ENCODE measurements around the gene SIRPD. TPM values are rescaled to one million over a fixed set of nuclear protein-coding genes. Genes with fewer than 3 reads are reported as not detected.
A peak's percentile ranks its signal among the peaks of the same experiment; 100 is the strongest.

Gene SIRPD
- total and polyA plus RNA-seq, 4 donors: 0.28 to 1.9 (median 0.80) TPM

DNA sequence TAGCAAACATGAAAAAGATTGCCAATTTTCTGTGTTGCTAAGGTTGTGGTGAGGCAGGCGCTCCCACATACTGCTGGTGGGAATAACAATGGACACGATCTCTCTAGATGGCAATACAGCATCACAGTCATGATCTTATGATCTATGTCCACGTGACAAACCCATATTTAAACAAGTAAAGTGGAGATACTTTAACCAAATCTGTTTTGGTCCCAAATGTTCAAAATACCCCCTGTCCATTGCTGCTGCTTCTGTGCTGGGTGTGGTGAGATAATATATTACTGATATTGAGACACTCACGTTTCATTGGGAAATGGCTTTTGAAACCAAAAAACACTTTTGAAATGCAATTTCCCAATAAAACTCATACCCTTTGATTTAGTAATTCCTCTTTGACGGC lies 23.0 kb downstream of the SIRPD start:
- Histone ChIP-seq H3K9me3 (ENCODE audit: control insufficient read depth in 4 of 4, insufficient read depth in 3 of 4, low read length in 3 of 4) (peaks cover 0 to 2% (median 0%) of the 10 kb centered on the region in 4 donors), H3K36me3 (ENCODE audit: control insufficient read depth in 4 of 4, insufficient read depth in 4 of 4, low read length in 4 of 4) (no peaks in the 10 kb centered on the region), H3K4me3 (no peak overlapping the region), H3K9ac (ENCODE audit: insufficient read depth in 1 of 2, low read length in 2 of 2) (no peak overlapping the region), H3K27me3 (ENCODE audit: control insufficient read depth in 3 of 3, insufficient read depth in 3 of 3, low read length in 2 of 3) (peaks cover 0 to 3% (median 0%) of the 10 kb centered on the region in 3 donors), H3K4me1 (ENCODE audit: control insufficient read depth in 5 of 5, insufficient read depth in 5 of 5, low read length in 5 of 5) (peaks cover 0 to 2% (median 0%) of the 10 kb centered on the region in 5 donors), H3K27ac (ENCODE audit: low read depth in 1 of 2, low read length in 1 of 2) (no peak overlapping the region)
- WGBS, 2 donors: 46 to 59% methylated on average over 5 of the region's 5 CpGs
- TF ChIP-seq, protein P1, sequence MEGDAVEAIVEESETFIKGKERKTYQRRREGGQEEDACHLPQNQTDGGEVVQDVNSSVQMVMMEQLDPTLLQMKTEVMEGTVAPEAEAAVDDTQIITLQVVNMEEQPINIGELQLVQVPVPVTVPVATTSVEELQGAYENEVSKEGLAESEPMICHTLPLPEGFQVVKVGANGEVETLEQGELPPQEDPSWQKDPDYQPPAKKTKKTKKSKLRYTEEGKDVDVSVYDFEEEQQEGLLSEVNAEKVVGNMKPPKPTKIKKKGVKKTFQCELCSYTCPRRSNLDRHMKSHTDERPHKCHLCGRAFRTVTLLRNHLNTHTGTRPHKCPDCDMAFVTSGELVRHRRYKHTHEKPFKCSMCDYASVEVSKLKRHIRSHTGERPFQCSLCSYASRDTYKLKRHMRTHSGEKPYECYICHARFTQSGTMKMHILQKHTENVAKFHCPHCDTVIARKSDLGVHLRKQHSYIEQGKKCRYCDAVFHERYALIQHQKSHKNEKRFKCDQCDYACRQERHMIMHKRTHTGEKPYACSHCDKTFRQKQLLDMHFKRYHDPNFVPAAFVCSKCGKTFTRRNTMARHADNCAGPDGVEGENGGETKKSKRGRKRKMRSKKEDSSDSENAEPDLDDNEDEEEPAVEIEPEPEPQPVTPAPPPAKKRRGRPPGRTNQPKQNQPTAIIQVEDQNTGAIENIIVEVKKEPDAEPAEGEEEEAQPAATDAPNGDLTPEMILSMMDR (IDR thresholded peaks at IDR 0.05; ENCODE audit: control extremely low read depth, extremely low read depth): no peak
- DNase-seq (no peak), ATAC-seq (ENCODE audit: insufficient read depth, low FRiP score) (no peak)

DNA sequence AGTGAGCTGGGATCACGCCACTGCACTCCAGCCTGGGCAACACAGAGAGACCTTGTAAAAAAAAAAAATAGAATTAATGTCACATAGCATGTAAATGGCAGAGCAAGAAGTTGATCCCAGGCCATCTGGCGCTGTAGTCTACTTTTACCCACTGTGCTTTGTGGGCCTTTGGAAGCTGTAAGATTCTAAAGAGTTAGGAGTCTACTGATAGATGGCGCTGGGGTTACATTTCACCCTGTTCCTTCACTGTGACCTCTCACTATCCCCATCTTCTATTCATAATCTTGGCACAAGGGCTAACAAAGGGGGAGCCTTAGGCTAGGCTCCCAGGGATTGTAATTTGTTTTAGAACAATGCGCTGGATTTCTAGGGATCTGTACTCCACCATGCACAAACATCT lies 24.4 kb downstream of the SIRPD start:
- TF ChIP-seq, protein P1 (IDR thresholded peaks at IDR 0.05; ENCODE audit: control extremely low read depth, extremely low read depth): no peak
- H3K27ac ChIP-seq (ENCODE audit: low read depth in 1 of 2, low read length in 1 of 2): no peak overlapping the region
- H3K4me3 ChIP-seq: no peak overlapping the region
- peaks cover 0 to 3% (median 0%) of the 10 kb centered on the region in 3 donors for H3K27me3 ChIP-seq (ENCODE audit: control insufficient read depth in 3 of 3, insufficient read depth in 3 of 3, low read length in 2 of 3)
- 88 to 89% methylated on average over 4 of the region's 4 CpGs for WGBS, 2 donors
- no peaks in the 10 kb centered on the region for H3K36me3 ChIP-seq (ENCODE audit: control insufficient read depth in 4 of 4, insufficient read depth in 4 of 4, low read length in 4 of 4)
- no peak for ATAC-seq (ENCODE audit: insufficient read depth, low FRiP score)
- H3K9me3 ChIP-seq (ENCODE audit: control insufficient read depth in 4 of 4, insufficient read depth in 3 of 4, low read length in 3 of 4): no peaks in the 10 kb centered on the region
- peaks cover 0 to 2% (median 0%) of the 10 kb centered on the region in 5 donors for H3K4me1 ChIP-seq (ENCODE audit: control insufficient read depth in 5 of 5, insufficient read depth in 5 of 5, low read length in 5 of 5)
- H3K9ac ChIP-seq (ENCODE audit: insufficient read depth in 1 of 2, low read length in 2 of 2): no peak overlapping the region
- DNase-seq: peak in 1 of 3 donors; percentile 1

DNA sequence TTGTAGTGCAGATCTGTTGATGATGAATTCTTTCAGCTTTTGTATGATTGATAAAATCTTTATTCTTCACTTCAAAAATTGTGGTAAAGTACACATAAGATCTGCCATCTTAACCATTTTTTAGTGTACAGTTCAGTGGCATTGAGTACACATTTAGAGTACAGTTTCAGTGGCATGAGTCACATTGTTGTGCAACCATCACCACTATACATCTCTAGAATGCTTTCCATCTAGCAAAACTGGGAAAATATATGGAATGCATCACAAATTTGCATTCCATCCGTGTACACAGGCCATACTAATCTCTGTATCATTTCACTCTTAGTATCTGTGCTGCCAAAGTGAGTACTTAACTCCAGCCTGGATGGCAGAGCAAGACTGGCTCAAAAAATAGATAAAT lies 28.7 kb downstream of the SIRPD start:
- no peak for ATAC-seq (ENCODE audit: insufficient read depth, low FRiP score)
- TF ChIP-seq, protein P1 (IDR thresholded peaks at IDR 0.05; ENCODE audit: control extremely low read depth, extremely low read depth): no peak
- Histone ChIP-seq H3K9me3 (ENCODE audit: control insufficient read depth in 4 of 4, insufficient read depth in 3 of 4, low read length in 3 of 4) (no peaks in the 10 kb centered on the region), H3K4me1 (ENCODE audit: control insufficient read depth in 5 of 5, insufficient read depth in 5 of 5, low read length in 5 of 5) (no peaks in the 10 kb centered on the region), H3K4me3 (no peak overlapping the region), H3K27me3 (ENCODE audit: control insufficient read depth in 3 of 3, insufficient read depth in 3 of 3, low read length in 2 of 3) (no peaks in the 10 kb centered on the region), H3K9ac (ENCODE audit: insufficient read depth in 1 of 2, low read length in 2 of 2) (no peak overlapping the region), H3K36me3 (ENCODE audit: control insufficient read depth in 4 of 4, insufficient read depth in 4 of 4, low read length in 4 of 4) (no peaks in the 10 kb centered on the region), H3K27ac (ENCODE audit: low read depth in 1 of 2, low read length in 1 of 2) (no peak overlapping the region)
- WGBS, 2 donors: 39 to 69% methylated on average over 1 of the region's 1 CpG
- DNase-seq: no peak

DNA sequence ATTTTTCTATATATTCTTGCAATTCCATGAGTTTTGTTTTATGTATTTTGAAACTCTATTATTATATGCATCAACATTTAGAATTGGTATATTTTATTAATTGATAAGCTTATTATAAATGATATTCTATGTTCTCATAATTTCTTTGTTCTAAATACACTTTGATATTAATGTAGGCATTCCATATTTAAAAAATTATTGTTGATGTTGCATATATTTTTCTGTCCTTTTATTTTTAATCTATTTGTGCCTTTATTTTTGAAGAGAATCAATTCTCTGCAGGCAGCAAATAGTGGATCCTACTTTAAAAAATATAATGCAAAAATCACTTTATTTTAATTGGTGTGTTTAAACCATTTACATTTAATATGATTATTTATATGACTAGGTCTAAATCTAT lies 29.6 kb downstream of the SIRPD start:
- no peak overlapping the region for H3K9ac ChIP-seq (ENCODE audit: insufficient read depth in 1 of 2, low read length in 2 of 2)
- H3K27ac ChIP-seq (ENCODE audit: low read depth in 1 of 2, low read length in 1 of 2): no peak overlapping the region
- no peak overlapping the region for H3K4me3 ChIP-seq
- DNase-seq (no peak), ATAC-seq (ENCODE audit: insufficient read depth, low FRiP score) (no peak)
- H3K9me3 ChIP-seq (ENCODE audit: control insufficient read depth in 4 of 4, insufficient read depth in 3 of 4, low read length in 3 of 4): no peaks in the 10 kb centered on the region
- H3K4me1 ChIP-seq (ENCODE audit: control insufficient read depth in 5 of 5, insufficient read depth in 5 of 5, low read length in 5 of 5): no peaks in the 10 kb centered on the region
- TF ChIP-seq, protein P1 (IDR thresholded peaks at IDR 0.05; ENCODE audit: control extremely low read depth, extremely low read depth): no peak
- H3K27me3 ChIP-seq (ENCODE audit: control insufficient read depth in 3 of 3, insufficient read depth in 3 of 3, low read length in 2 of 3): no peaks in the 10 kb centered on the region
- no peaks in the 10 kb centered on the region for H3K36me3 ChIP-seq (ENCODE audit: control insufficient read depth in 4 of 4, insufficient read depth in 4 of 4, low read length in 4 of 4)

Data from lung (tissue), 12 donors.